Keratinocyte (primary cell): ENCODE results near the gene ANAPC2. TPM values are rescaled to one million over a fixed set of nuclear protein-coding genes. Genes with fewer than 3 reads are reported as not detected.

ENCODE experiments used
- DNase-seq: peaks from one replicate; pipeline ENCODE4 v3.0.0-alpha.2; 2011; ENCODE audit warnings: low read depth, missing footprints, low spot score
- FAIRE-seq: peaks from 2 replicates; lab custom pipeline; 2011; peaks lifted over from hg19 to GRCh38; lab: Jason Lieb, UNC
- H2AFZ ChIP-seq: 2 replicates; pipeline ENCODE4 v1.6.0; 2012; ENCODE audit warnings: low read length, control low read depth, inconsistent platforms; ENCODE audit not compliant: control insufficient read depth
- H3K27ac ChIP-seq: 2 replicates; pipeline ENCODE4 v1.5.1; 2011; ENCODE audit warnings: low read length; ENCODE audit not compliant: control insufficient read depth, insufficient read depth
- H3K27me3 ChIP-seq: 3 replicates; pipeline ENCODE4 v1.6.0; 2011; ENCODE audit warnings: low read length; ENCODE audit not compliant: control insufficient read depth, insufficient read depth; ENCODE audit errors: extremely low read depth
- H3K36me3 ChIP-seq, 2 experiments: 2 replicates in 1 of 2; 3 replicates in 1 of 2; pipeline ENCODE4 v1.5.1; 2011; ENCODE audit warnings: low read length in 2 of 2, mild to moderate bottlenecking in 1 of 2; ENCODE audit not compliant: control insufficient read depth in 2 of 2, insufficient read depth in 2 of 2; ENCODE audit errors: extremely low read depth in 1 of 2
- H3K4me1 ChIP-seq: 3 replicates; pipeline ENCODE4 v1.5.1; 2011; ENCODE audit warnings: low read length; ENCODE audit not compliant: control insufficient read depth, insufficient read depth; ENCODE audit errors: extremely low read depth
- H3K4me2 ChIP-seq: 3 replicates; pipeline ENCODE4 v1.6.0; 2011; ENCODE audit warnings: low read depth, low read length; ENCODE audit not compliant: control insufficient read depth, insufficient read depth; ENCODE audit errors: extremely low read depth
- H3K4me3 ChIP-seq, 3 experiments: fragments of 200-600 bp in 1 of 3; sonication (generic) in 1 of 3; 2 replicates in 2 of 3; 3 replicates in 1 of 3; pipeline ENCODE4 v1.5.1; 2011 to 2016; ENCODE audit warnings: low read length in 3 of 3, mild to moderate bottlenecking in 3 of 3, control low read depth in 2 of 3, inconsistent platforms in 1 of 3, low read depth in 1 of 3, mixed read lengths in 1 of 3, mixed run types in 1 of 3, moderate library complexity in 1 of 3; ENCODE audit not compliant: control insufficient read depth in 2 of 3, insufficient read depth in 2 of 3; ENCODE audit errors: extremely low read depth in 1 of 3
- H3K79me2 ChIP-seq: 2 replicates; pipeline ENCODE4 v1.6.0; 2012; ENCODE audit warnings: low read length; ENCODE audit not compliant: control insufficient read depth, insufficient read depth
- H3K9ac ChIP-seq: 3 replicates; pipeline ENCODE4 v1.6.0; 2011; ENCODE audit warnings: low read length; ENCODE audit not compliant: control insufficient read depth, insufficient read depth; ENCODE audit errors: extremely low read depth
- H3K9me1 ChIP-seq: 3 replicates; pipeline ENCODE4 v1.6.0; 2011; ENCODE audit warnings: low read length; ENCODE audit not compliant: control insufficient read depth, insufficient read depth; ENCODE audit errors: extremely low read depth
- H3K9me3 ChIP-seq: 2 replicates; pipeline ENCODE4 v1.5.1; 2012; ENCODE audit warnings: low read depth, low read length; ENCODE audit not compliant: control insufficient read depth
- H4K20me1 ChIP-seq: 3 replicates; pipeline ENCODE4 v1.6.0; 2011; ENCODE audit warnings: low read length; ENCODE audit not compliant: control insufficient read depth, insufficient read depth; ENCODE audit errors: extremely low read depth
- EZH2 ChIP-seq: IDR thresholded peaks from one replicate; pipeline ENCODE4 v1.6.1; 2012; ENCODE audit warnings: inconsistent platforms, mild to moderate bottlenecking, low read length, moderate library complexity
- dilution Hi-C: fragments of 300-500 bp; cut with MboI; formaldehyde crosslinking; loops from one replicate; pipeline ENCODE4 v1.7.0; 2020; ENCODE audit warnings: low sequenced_read_pairs; ENCODE audit not compliant: extremely low pct_ligation_motif_present
- polyA plus RNA-seq, 5 experiments: library from polyadenylated mRNA; depleted of rRNA in 3 of 5; stranded (reverse) in 3 of 5; stranded (forward) in 1 of 5; unstranded in 1 of 5; fragments of >200 nt; gene quantifications; 1 replicate in 1 of 5; 2 replicates in 3 of 5; 3 replicates in 1 of 5; pipeline versions ENCODE4 v1.2.1 to v1.2.3, GENCODE V29; 2011 to 2012; ENCODE audit warnings: missing spikeins in 2 of 5, low read depth in 1 of 5, low replicate concordance in 1 of 5
- TF ChIP-seq, protein P1 (sequence below), 3 experiments: IDR thresholded peaks in 1 of 3; conservative IDR thresholded peaks in 1 of 3; optimal IDR thresholded peaks in 1 of 3; 2 replicates in 2 of 3; 3 replicates in 1 of 3; pipeline versions ENCODE3 to v1.5.1; 2011; ENCODE audit warnings: low read length in 3 of 3, mild to moderate bottlenecking in 3 of 3, moderate library complexity in 2 of 3, control low read depth in 1 of 3, inconsistent platforms in 1 of 3; ENCODE audit not compliant: insufficient read depth in 2 of 3; ENCODE audit errors: extremely low read depth in 1 of 3

ANAPC2 gene
- polyA plus RNA-seq, 1 donor (not counting 4 experiments of a cell fraction or from before 2014, with no cell fraction given) = 11.9 TPM

DNA sequence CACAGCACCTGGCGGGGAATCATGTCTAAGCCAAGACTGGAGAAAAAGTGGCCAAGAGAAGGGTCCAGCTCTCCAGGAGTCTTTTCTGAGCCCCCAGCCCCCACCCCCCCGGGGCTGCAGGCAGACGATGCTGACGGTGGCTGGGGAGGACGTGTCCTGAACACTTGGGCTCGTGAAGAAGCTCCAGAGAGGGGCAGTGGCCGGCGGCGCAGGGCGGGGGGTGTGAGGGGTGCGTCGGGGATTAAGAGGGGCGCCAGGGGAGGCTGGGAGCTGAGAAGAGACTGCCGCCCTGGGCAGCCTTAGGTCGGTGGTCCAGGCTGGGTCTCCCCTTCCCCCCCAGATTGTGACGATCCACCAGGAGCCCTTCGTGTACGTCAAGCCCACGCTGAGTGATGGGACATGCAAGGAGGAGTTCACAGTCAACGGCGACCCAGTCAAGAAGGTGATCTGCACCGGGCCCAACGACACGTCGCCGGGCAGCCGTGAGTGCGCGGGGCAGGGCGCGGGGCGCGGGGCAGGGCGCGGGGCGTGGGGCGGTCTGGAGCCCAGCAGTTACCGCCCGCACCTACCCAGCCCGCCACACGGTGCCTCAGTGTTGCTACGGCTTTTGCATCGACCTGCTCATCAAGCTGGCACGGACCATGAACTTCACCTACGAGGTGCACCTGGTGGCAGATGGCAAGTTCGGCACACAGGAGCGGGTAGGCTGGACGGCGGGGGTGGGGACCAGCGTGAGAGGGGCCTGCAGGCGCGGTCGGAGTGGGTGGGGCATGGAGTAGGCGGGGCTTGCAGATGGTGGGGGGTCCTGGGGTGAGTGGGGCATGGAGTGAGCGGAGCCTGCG, 27.4 kb downstream of the ANAPC2 start:
- Histone ChIP-seq H3K36me3 (no peaks in the 10 kb centered on the region), H2AFZ (no peak overlapping the region), H4K20me1 (no peaks in the 10 kb centered on the region), H3K27ac (no peak overlapping the region), H3K9ac (no peak overlapping the region), H3K9me3 (no peaks in the 10 kb centered on the region), H3K79me2 (no peaks in the 10 kb centered on the region), H3K9me1 (no peaks in the 10 kb centered on the region), H3K4me2 (no peak overlapping the region), H3K4me3 (no peak overlapping the region), H3K4me1 (peaks cover 4% of the 10 kb centered on the region), H3K27me3 (peaks cover 82% of the 10 kb centered on the region)
- no peak for DNase-seq
- no peak for TF ChIP-seq EZH2
- TF ChIP-seq, protein P1, sequence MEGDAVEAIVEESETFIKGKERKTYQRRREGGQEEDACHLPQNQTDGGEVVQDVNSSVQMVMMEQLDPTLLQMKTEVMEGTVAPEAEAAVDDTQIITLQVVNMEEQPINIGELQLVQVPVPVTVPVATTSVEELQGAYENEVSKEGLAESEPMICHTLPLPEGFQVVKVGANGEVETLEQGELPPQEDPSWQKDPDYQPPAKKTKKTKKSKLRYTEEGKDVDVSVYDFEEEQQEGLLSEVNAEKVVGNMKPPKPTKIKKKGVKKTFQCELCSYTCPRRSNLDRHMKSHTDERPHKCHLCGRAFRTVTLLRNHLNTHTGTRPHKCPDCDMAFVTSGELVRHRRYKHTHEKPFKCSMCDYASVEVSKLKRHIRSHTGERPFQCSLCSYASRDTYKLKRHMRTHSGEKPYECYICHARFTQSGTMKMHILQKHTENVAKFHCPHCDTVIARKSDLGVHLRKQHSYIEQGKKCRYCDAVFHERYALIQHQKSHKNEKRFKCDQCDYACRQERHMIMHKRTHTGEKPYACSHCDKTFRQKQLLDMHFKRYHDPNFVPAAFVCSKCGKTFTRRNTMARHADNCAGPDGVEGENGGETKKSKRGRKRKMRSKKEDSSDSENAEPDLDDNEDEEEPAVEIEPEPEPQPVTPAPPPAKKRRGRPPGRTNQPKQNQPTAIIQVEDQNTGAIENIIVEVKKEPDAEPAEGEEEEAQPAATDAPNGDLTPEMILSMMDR (optimal IDR thresholded peaks at IDR 0.05 in 1 of 3, IDR thresholded peaks at IDR 0.05 in 1 of 3, conservative IDR thresholded peaks at IDR 0.05 in 1 of 3; ENCODE audit: extremely low read depth in 1 of 3, insufficient read depth in 2 of 3, low read length in 3 of 3) = no peak
- dilution Hi-C loops = no loop called here
- FAIRE-seq = no peak

DNA sequence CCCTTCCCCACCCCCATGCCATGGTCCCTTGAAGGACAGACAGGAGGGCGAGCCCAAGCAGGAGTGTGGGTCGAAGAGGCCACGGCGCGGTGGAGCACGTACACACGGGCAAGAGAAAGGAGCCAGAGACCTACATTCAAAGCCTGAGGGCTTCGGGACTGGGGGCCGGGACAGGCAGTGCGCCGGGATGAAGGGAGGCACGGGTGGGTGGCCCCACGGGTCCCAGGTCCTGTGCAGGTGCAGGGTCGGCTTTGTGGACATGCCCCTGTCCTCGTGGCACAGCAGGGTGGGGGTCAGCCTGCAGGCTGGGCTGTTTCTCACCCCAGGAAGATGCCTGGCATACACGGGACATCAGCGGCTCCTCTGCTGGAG, 28.3 kb downstream of the ANAPC2 start:
- H3K9ac ChIP-seq = no peak overlapping the region
- no peak overlapping the region for H2AFZ ChIP-seq
- no peak for TF ChIP-seq EZH2
- TF ChIP-seq, protein P1 (optimal IDR thresholded peaks at IDR 0.05 in 1 of 3, IDR thresholded peaks at IDR 0.05 in 1 of 3, conservative IDR thresholded peaks at IDR 0.05 in 1 of 3; ENCODE audit: extremely low read depth in 1 of 3, insufficient read depth in 2 of 3, low read length in 3 of 3) = no peak
- H3K36me3 ChIP-seq = no peaks in the 10 kb centered on the region
- H3K9me3 ChIP-seq = no peaks in the 10 kb centered on the region
- H4K20me1 ChIP-seq = no peaks in the 10 kb centered on the region
- no peak overlapping the region for H3K4me3 ChIP-seq
- DNase-seq = no peak
- no peak overlapping the region for H3K4me2 ChIP-seq
- H3K4me1 ChIP-seq = peaks cover 4% of the 10 kb centered on the region
- no peak overlapping the region for H3K27ac ChIP-seq
- dilution Hi-C loops = no loop called here
- no peaks in the 10 kb centered on the region for H3K9me1 ChIP-seq
- FAIRE-seq = no peak
- peaks cover 73% of the 10 kb centered on the region for H3K27me3 ChIP-seq
- no peaks in the 10 kb centered on the region for H3K79me2 ChIP-seq
